ENCODE data around the gene GPC3. TPM values are rescaled to one million over a fixed set of nuclear protein-coding genes. Genes with fewer than 3 reads are reported as not detected.

GPC3 gene
- polyA plus RNA-seq, 1 of the 3 experiments (the other 2 are of a cell fraction): 1.4 TPM

DNA sequence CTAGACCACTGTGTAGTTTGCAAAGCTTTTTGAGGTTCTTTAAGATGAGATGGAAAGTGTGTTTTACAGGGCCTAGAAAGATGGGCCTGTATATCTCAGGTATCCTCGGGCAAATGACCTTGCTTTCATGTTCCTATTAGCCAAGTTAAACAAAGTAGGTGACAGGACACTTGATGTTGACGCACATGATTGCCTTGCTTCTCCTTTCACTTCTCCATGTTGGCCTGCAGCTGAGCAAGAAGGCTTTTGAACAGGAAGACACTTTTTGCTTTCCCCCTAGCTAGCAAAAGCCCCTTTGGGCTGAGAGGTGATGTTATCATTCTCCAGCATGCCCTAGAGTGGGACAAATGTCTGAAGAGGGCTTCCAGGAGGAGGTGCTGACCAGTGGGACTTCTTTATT lies 202.1 kb downstream of the GPC3 start:
- no peak overlapping the region for H2AFZ ChIP-seq (ENCODE audit: low read depth)
- no peak for DNase-seq
- TF ChIP-seq FOXM1 (IDR thresholded peaks at IDR 0.05; ENCODE audit: low read depth) (no peak), EP300 (IDR thresholded peaks at IDR 0.05; ENCODE audit: borderline replicate concordance in 1 of 2, low read depth in 1 of 2, low read length in 1 of 2) (no peak), RCOR1 (IDR thresholded peaks at IDR 0.05; ENCODE audit: low read length) (no peak), FOXJ3 (CRISPR knock-in tag; IDR thresholded peaks at IDR 0.05) (no peak), EZH2phosphoT487 (IDR thresholded peaks at IDR 0.05; ENCODE audit: borderline replicate concordance, low read depth) (no peak), MXI1 (IDR thresholded peaks at IDR 0.05; ENCODE audit: low read depth, low read length) (no peak), GABPA (IDR thresholded peaks at IDR 0.05; ENCODE audit: low read depth) (no peak), JUND (IDR thresholded peaks at IDR 0.05) (no peak), NFIC (IDR thresholded peaks at IDR 0.05; ENCODE audit: borderline replicate concordance) (no peak), SIN3A (IDR thresholded peaks at IDR 0.05; ENCODE audit: borderline replicate concordance, low read depth, low read length) (no peak), RFX5 (IDR thresholded peaks at IDR 0.05; ENCODE audit: low read length) (no peak), NRF1 (IDR thresholded peaks at IDR 0.05; ENCODE audit: low read depth, low read length) (no peak)
- TF ChIP-seq, protein P1, sequence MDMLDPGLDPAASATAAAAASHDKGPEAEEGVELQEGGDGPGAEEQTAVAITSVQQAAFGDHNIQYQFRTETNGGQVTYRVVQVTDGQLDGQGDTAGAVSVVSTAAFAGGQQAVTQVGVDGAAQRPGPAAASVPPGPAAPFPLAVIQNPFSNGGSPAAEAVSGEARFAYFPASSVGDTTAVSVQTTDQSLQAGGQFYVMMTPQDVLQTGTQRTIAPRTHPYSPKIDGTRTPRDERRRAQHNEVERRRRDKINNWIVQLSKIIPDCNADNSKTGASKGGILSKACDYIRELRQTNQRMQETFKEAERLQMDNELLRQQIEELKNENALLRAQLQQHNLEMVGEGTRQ (IDR thresholded peaks at IDR 0.05; ENCODE audit: borderline replicate concordance, low read depth, low read length): no peak
- TF ChIP-seq, protein P2, sequence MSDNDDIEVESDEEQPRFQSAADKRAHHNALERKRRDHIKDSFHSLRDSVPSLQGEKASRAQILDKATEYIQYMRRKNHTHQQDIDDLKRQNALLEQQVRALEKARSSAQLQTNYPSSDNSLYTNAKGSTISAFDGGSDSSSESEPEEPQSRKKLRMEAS (IDR thresholded peaks at IDR 0.05; ENCODE audit: low read depth): no peak
- TF ChIP-seq, protein P3, sequence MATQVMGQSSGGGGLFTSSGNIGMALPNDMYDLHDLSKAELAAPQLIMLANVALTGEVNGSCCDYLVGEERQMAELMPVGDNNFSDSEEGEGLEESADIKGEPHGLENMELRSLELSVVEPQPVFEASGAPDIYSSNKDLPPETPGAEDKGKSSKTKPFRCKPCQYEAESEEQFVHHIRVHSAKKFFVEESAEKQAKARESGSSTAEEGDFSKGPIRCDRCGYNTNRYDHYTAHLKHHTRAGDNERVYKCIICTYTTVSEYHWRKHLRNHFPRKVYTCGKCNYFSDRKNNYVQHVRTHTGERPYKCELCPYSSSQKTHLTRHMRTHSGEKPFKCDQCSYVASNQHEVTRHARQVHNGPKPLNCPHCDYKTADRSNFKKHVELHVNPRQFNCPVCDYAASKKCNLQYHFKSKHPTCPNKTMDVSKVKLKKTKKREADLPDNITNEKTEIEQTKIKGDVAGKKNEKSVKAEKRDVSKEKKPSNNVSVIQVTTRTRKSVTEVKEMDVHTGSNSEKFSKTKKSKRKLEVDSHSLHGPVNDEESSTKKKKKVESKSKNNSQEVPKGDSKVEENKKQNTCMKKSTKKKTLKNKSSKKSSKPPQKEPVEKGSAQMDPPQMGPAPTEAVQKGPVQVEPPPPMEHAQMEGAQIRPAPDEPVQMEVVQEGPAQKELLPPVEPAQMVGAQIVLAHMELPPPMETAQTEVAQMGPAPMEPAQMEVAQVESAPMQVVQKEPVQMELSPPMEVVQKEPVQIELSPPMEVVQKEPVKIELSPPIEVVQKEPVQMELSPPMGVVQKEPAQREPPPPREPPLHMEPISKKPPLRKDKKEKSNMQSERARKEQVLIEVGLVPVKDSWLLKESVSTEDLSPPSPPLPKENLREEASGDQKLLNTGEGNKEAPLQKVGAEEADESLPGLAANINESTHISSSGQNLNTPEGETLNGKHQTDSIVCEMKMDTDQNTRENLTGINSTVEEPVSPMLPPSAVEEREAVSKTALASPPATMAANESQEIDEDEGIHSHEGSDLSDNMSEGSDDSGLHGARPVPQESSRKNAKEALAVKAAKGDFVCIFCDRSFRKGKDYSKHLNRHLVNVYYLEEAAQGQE (IDR thresholded peaks at IDR 0.05; ENCODE audit: low read depth, low read length): no peak
- TF ChIP-seq, protein P4, sequence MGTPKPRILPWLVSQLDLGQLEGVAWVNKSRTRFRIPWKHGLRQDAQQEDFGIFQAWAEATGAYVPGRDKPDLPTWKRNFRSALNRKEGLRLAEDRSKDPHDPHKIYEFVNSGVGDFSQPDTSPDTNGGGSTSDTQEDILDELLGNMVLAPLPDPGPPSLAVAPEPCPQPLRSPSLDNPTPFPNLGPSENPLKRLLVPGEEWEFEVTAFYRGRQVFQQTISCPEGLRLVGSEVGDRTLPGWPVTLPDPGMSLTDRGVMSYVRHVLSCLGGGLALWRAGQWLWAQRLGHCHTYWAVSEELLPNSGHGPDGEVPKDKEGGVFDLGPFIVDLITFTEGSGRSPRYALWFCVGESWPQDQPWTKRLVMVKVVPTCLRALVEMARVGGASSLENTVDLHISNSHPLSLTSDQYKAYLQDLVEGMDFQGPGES (IDR thresholded peaks at IDR 0.05; ENCODE audit: low read depth, low read length): no peak
- TF ChIP-seq, protein P5, sequence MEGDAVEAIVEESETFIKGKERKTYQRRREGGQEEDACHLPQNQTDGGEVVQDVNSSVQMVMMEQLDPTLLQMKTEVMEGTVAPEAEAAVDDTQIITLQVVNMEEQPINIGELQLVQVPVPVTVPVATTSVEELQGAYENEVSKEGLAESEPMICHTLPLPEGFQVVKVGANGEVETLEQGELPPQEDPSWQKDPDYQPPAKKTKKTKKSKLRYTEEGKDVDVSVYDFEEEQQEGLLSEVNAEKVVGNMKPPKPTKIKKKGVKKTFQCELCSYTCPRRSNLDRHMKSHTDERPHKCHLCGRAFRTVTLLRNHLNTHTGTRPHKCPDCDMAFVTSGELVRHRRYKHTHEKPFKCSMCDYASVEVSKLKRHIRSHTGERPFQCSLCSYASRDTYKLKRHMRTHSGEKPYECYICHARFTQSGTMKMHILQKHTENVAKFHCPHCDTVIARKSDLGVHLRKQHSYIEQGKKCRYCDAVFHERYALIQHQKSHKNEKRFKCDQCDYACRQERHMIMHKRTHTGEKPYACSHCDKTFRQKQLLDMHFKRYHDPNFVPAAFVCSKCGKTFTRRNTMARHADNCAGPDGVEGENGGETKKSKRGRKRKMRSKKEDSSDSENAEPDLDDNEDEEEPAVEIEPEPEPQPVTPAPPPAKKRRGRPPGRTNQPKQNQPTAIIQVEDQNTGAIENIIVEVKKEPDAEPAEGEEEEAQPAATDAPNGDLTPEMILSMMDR (IDR thresholded peaks at IDR 0.05): no peak
- no peaks in the 10 kb centered on the region for H3K9me3 ChIP-seq
- WGBS (ENCODE audit: low lambda C conversion rate): 19% methylated on average over 2 of the region's 2 CpGs
- CTCF ChIA-PET: interaction anchor here (1.2 to 4.5 kb wide), 3 partner anchors 10 to 613 kb away, joined by 3 to 27 read pairs (median 5); no protein-coding TSS in a partner anchor
- no peak overlapping the region for H3K27ac ChIP-seq (ENCODE audit: low read depth in 2 of 2, low read length in 1 of 2)
- H3K79me2 ChIP-seq (ENCODE audit: insufficient read depth): no peaks in the 10 kb centered on the region
- H3K4me3 ChIP-seq (ENCODE audit: low read depth in 2 of 2, low read length in 1 of 2): no peak overlapping the region
- H3K9me2 ChIP-seq: no peaks in the 10 kb centered on the region
- no peak overlapping the region for H3K4me2 ChIP-seq
- peaks cover 0 to 5% of the 10 kb centered on the region in 2 experiments; a peak in 1 of 4 replicates for H3K4me1 ChIP-seq (ENCODE audit: control insufficient read depth in 1 of 2, insufficient read depth in 2 of 2, low read depth in 1 of 2, low read length in 1 of 2)
- no peaks in the 10 kb centered on the region for H3F3A ChIP-seq (replicated peaks; ENCODE audit: insufficient read depth)
- POLR2A ChIA-PET: no interaction called here
- H3K36me3 ChIP-seq (replicated peaks in 1 of 2; ENCODE audit: control insufficient read depth in 1 of 2, insufficient read depth in 2 of 2, low read length in 1 of 2): no peaks in the 10 kb centered on the region
- H3K9ac ChIP-seq: no peak overlapping the region
- H4K20me1 ChIP-seq (ENCODE audit: insufficient read depth): no peaks in the 10 kb centered on the region
- no peaks in the 10 kb centered on the region; the same call in 1 of the 2 replicates for H3K27me3 ChIP-seq (ENCODE audit: insufficient read depth)

Data from SK-N-SH (cell line).